ENCODE measurements around the gene PRDM5.
"Not testable (repeated sequence)": the region's sequence is repeated elsewhere in the genome, so short reads cannot be mapped to it uniquely, and the experiment has no call there.

PRDM5 gene

GRCh38 chr4:120753854-120754253 lies 168.7 kb downstream of the PRDM5 start:
- no peak for DNase-seq (ENCODE audit: low spot score)

GRCh38 chr4:120750152-120750525 lies 172.4 kb downstream of the PRDM5 start:
- DNase-seq (ENCODE audit: low spot score) = no peak

- no peak for DNase-seq (ENCODE audit: low spot score)
Observed at GRCh38 chr4:120749445-120750151, 172.9 kb downstream of the PRDM5 start.

- not testable (repeated sequence) for DNase-seq (ENCODE audit: low spot score)
Observed at GRCh38 chr4:120741636-120742035, 180.9 kb downstream of the PRDM5 start.

GRCh38 chr4:120736312-120736711 lies 186.2 kb downstream of the PRDM5 start:
- no peak for DNase-seq (ENCODE audit: low spot score)

GRCh38 chr4:120733968-120734367 lies 188.6 kb downstream of the PRDM5 start:
- DNase-seq (ENCODE audit: low spot score) = no peak

GRCh38 chr4:120733054-120733453 lies 189.5 kb downstream of the PRDM5 start:
- no peak for DNase-seq (ENCODE audit: low spot score)

GRCh38 chr4:120731561-120731960 lies 191.0 kb downstream of the PRDM5 start:
- DNase-seq (ENCODE audit: low spot score) = no peak

GRCh38 chr4:120730777-120731320 lies 191.7 kb downstream of the PRDM5 start:
- no peak for DNase-seq (ENCODE audit: low spot score)

GRCh38 chr4:120728892-120729675 lies 193.4 kb downstream of the PRDM5 start:
- no peak for DNase-seq (ENCODE audit: low spot score)

GRCh38 chr4:120725639-120726580 lies 196.6 kb downstream of the PRDM5 start:
- DNase-seq (ENCODE audit: low spot score) = no peak

GRCh38 chr4:120724656-120725055 lies 197.9 kb downstream of the PRDM5 start:
- no peak for DNase-seq (ENCODE audit: low spot score)

GRCh38 chr4:120723986-120724385 lies 198.5 kb downstream of the PRDM5 start:
- DNase-seq (ENCODE audit: low spot score) = no peak

- no peak for DNase-seq (ENCODE audit: low spot score)
Observed at GRCh38 chr4:120723105-120723504, 199.4 kb downstream of the PRDM5 start.

GRCh38 chr4:120722655-120723054 lies 199.9 kb downstream of the PRDM5 start:
- DNase-seq (ENCODE audit: low spot score) = no peak

- DNase-seq (ENCODE audit: low spot score) = no peak
Observed at GRCh38 chr4:120720354-120720934, 202.1 kb downstream of the PRDM5 start.

- peak; percentile 17 for DNase-seq (ENCODE audit: low spot score)
Observed at GRCh38 chr4:120718979-120719566, 203.5 kb downstream of the PRDM5 start.

- no peak for DNase-seq (ENCODE audit: low spot score)
Observed at GRCh38 chr4:120716346-120716745, 206.2 kb downstream of the PRDM5 start.

GRCh38 chr4:120714417-120715010 lies 208.0 kb downstream of the PRDM5 start:
- DNase-seq (ENCODE audit: low spot score) = no peak

GRCh38 chr4:120709991-120710390 lies 212.5 kb downstream of the PRDM5 start:
- DNase-seq (ENCODE audit: low spot score) = no peak

GRCh38 chr4:120704538-120704937 lies 218.0 kb downstream of the PRDM5 start:
- no peak for DNase-seq (ENCODE audit: low spot score)
